ENCODE data around the gene RPL29. TPM values are rescaled to one million over a fixed set of nuclear protein-coding genes. Genes with fewer than 3 reads are reported as not detected.

The RPL29 gene
- total RNA-seq, 1 donor from 2014 or later = 1,940 TPM

- no peaks in the 10 kb centered on the region for H3K27me3 ChIP-seq (ENCODE audit: control insufficient read depth, insufficient read depth, low read length)
- FAIRE-seq = no peak
- no peak for TF ChIP-seq CTCF (IDR thresholded peaks at IDR 0.05; ENCODE audit: insufficient read depth, low read length, severe bottlenecking)
Measured at GRCh38 chr3:52023860-52024764, 28.4 kb upstream of the RPL29 start.

GRCh38 chr3:52023101-52023770 lies 27.5 kb upstream of the RPL29 start:
- H3K36me3 ChIP-seq (ENCODE audit: control insufficient read depth, insufficient read depth, low read length) = no peaks in the 10 kb centered on the region
- DNase-seq (ENCODE audit: low read depth) = no peak
- TF ChIP-seq CTCF (IDR thresholded peaks at IDR 0.05; ENCODE audit: insufficient read depth, low read length, severe bottlenecking) = no peak
- peak; percentile 32 for FAIRE-seq
- H3K27me3 ChIP-seq (ENCODE audit: control insufficient read depth, insufficient read depth, low read length) = no peaks in the 10 kb centered on the region
- H3K4me3 ChIP-seq (ENCODE audit: low read depth, low read length) = no peak overlapping the region

More at GRCh38 chr3:52023860-52024764, 28.4 kb upstream of the RPL29 start:
- Histone ChIP-seq H3K36me3 (ENCODE audit: control insufficient read depth, insufficient read depth, low read length) (no peaks in the 10 kb centered on the region), H3K4me3 (ENCODE audit: low read depth, low read length) (no peak overlapping the region)
- DNase-seq (ENCODE audit: low read depth) = no peak

GRCh38 chr3:52022323-52023100 lies 26.8 kb upstream of the RPL29 start:
- FAIRE-seq (no peak), DNase-seq (ENCODE audit: low read depth) (no peak)
- Histone ChIP-seq H3K27me3 (ENCODE audit: control insufficient read depth, insufficient read depth, low read length) (no peaks in the 10 kb centered on the region), H3K4me3 (ENCODE audit: low read depth, low read length) (no peak overlapping the region), H3K36me3 (ENCODE audit: control insufficient read depth, insufficient read depth, low read length) (no peaks in the 10 kb centered on the region)
- no peak for TF ChIP-seq CTCF (IDR thresholded peaks at IDR 0.05; ENCODE audit: insufficient read depth, low read length, severe bottlenecking)

GRCh38 chr3:52021489-52022268 lies 26.0 kb upstream of the RPL29 start:
- no peaks in the 10 kb centered on the region for H3K27me3 ChIP-seq (ENCODE audit: control insufficient read depth, insufficient read depth, low read length)
- H3K4me3 ChIP-seq (ENCODE audit: low read depth, low read length) = no peak overlapping the region
- H3K36me3 ChIP-seq (ENCODE audit: control insufficient read depth, insufficient read depth, low read length) = no peaks in the 10 kb centered on the region
- no peak for TF ChIP-seq CTCF (IDR thresholded peaks at IDR 0.05; ENCODE audit: insufficient read depth, low read length, severe bottlenecking)
- DNase-seq (ENCODE audit: low read depth) = no peak
- FAIRE-seq = no peak

GRCh38 chr3:52020796-52021195 lies 25.1 kb upstream of the RPL29 start:
- Histone ChIP-seq H3K27me3 (ENCODE audit: control insufficient read depth, insufficient read depth, low read length) (no peaks in the 10 kb centered on the region), H3K36me3 (ENCODE audit: control insufficient read depth, insufficient read depth, low read length) (no peaks in the 10 kb centered on the region), H3K4me3 (ENCODE audit: low read depth, low read length) (no peak overlapping the region)
- FAIRE-seq (no peak), DNase-seq (ENCODE audit: low read depth) (no peak)
- no peak for TF ChIP-seq CTCF (IDR thresholded peaks at IDR 0.05; ENCODE audit: insufficient read depth, low read length, severe bottlenecking)
